Endothelial cell (in vitro differentiated cells): ENCODE measurements around the gene GADL1. TPM values are rescaled to one million over a fixed set of nuclear protein-coding genes. Genes with fewer than 3 reads are reported as not detected.

Experiments used
- DNase-seq: peaks from one replicate; pipeline ENCODE4 v3.0.0; 2021; ENCODE audit warnings: low spot score
- H3K27ac Mint-ChIP-seq: one replicate; pipeline ENCODE4 v1.8.0; 2021; ENCODE audit warnings: mixed read lengths, inconsistent platforms; ENCODE audit not compliant: unreplicated experiment
- H3K27me3 Mint-ChIP-seq: one replicate; pipeline ENCODE4 v1.8.0; 2021; ENCODE audit warnings: mild to moderate bottlenecking, moderate library complexity, mixed read lengths, inconsistent platforms; ENCODE audit not compliant: unreplicated experiment
- H3K36me3 Mint-ChIP-seq: one replicate; pipeline ENCODE4 v1.8.0; 2021; ENCODE audit warnings: mild to moderate bottlenecking, low read depth, mixed read lengths, inconsistent platforms; ENCODE audit not compliant: unreplicated experiment
- H3K4me1 Mint-ChIP-seq: one replicate; pipeline ENCODE4 v1.8.0; 2021; ENCODE audit warnings: mild to moderate bottlenecking, mixed read lengths, inconsistent platforms; ENCODE audit not compliant: unreplicated experiment
- H3K4me3 Mint-ChIP-seq: one replicate; pipeline ENCODE4 v1.8.0; 2021; ENCODE audit warnings: mild to moderate bottlenecking, mixed read lengths, inconsistent platforms; ENCODE audit not compliant: unreplicated experiment
- H3K9me3 Mint-ChIP-seq: one replicate; pipeline ENCODE4 v1.8.0; 2021; ENCODE audit warnings: mixed read lengths, inconsistent platforms; ENCODE audit not compliant: unreplicated experiment
- CTCF ChIP-seq: fragments of 200-600 bp; sonication (generic); IDR thresholded peaks from one replicate; pipeline ENCODE4 v1.5.0; 2021; ENCODE audit warnings: antibody characterized with exemption; ENCODE audit not compliant: unreplicated experiment
- total RNA-seq: library from RNA; stranded (reverse); fragmentation: NEBNext Ultra II Directional; extraction: Animal tissue kit (Norgen Biotek cat#: 25700); gene quantifications from one replicate; pipeline ENCODE4 v1.2.1, GENCODE V29; 2021; ENCODE audit not compliant: unreplicated experiment

The GADL1 gene
- total RNA-seq, 1 donor from 2014 or later = not detected

- no peaks in the 10 kb centered on the region for H3K9me3 Mint-ChIP-seq
- no peak overlapping the region for H3K4me3 Mint-ChIP-seq
- no peak for DNase-seq
- H3K27me3 Mint-ChIP-seq = peaks cover 5% of the 10 kb centered on the region
- no peak for TF ChIP-seq CTCF
- peaks cover 74% of the 10 kb centered on the region for H3K4me1 Mint-ChIP-seq
- H3K36me3 Mint-ChIP-seq = peaks cover 52% of the 10 kb centered on the region
- no peak overlapping the region for H3K27ac Mint-ChIP-seq
These were observed 210.1 kb downstream of the GADL1 start for GRCh38 chr3:30684356-30684755.

- H3K9me3 Mint-ChIP-seq = no peaks in the 10 kb centered on the region
- no peak for DNase-seq
- no peak overlapping the region for H3K27ac Mint-ChIP-seq
- H3K4me3 Mint-ChIP-seq = peak overlapping the region; percentile 33
- peaks cover 74% of the 10 kb centered on the region for H3K4me1 Mint-ChIP-seq
- H3K27me3 Mint-ChIP-seq = peaks cover 5% of the 10 kb centered on the region
- H3K36me3 Mint-ChIP-seq = peaks cover 52% of the 10 kb centered on the region
- no peak for TF ChIP-seq CTCF
These were observed 210.7 kb downstream of the GADL1 start for GRCh38 chr3:30683769-30684168.

- Mint-ChIP-seq H3K27me3 (peaks cover 5% of the 10 kb centered on the region), H3K4me3 (peak overlapping the region; percentile 44), H3K9me3 (no peaks in the 10 kb centered on the region), H3K27ac (peak overlapping the region; percentile 55), H3K4me1 (peaks cover 65% of the 10 kb centered on the region), H3K36me3 (peaks cover 48% of the 10 kb centered on the region)
- DNase-seq = no peak
- no peak for TF ChIP-seq CTCF
These were observed 211.9 kb downstream of the GADL1 start for GRCh38 chr3:30682434-30683155.

- no peaks in the 10 kb centered on the region for H3K9me3 Mint-ChIP-seq
- peak overlapping the region; percentile 76 for H3K27ac Mint-ChIP-seq
- DNase-seq = peak; percentile 20
- H3K36me3 Mint-ChIP-seq = peaks cover 50% of the 10 kb centered on the region
- H3K4me3 Mint-ChIP-seq = no peak overlapping the region
- peaks cover 65% of the 10 kb centered on the region for H3K4me1 Mint-ChIP-seq
- no peak for TF ChIP-seq CTCF
- peaks cover 5% of the 10 kb centered on the region for H3K27me3 Mint-ChIP-seq
These were observed 212.7 kb downstream of the GADL1 start for GRCh38 chr3:30681649-30682211.
